GM23338 (cell line): Measurements from ENCODE around the gene MORC3. TPM values are rescaled to one million over a fixed set of nuclear protein-coding genes. Genes with fewer than 3 reads are reported as not detected.
A peak's percentile ranks its signal among the peaks of the same experiment; 100 is the strongest.

ENCODE experiments used
- ATAC-seq: fragments of 200-7000 bp; cut with Tn5 transposase; 3 replicates; pipeline ENCODE4 v1.9.1; 2020
- DNase-seq: peaks from one replicate; pipeline ENCODE4 v3.0.0-alpha.2; 2015; ENCODE audit warnings: low spot score
- H2AFZ ChIP-seq: fragments of 200-600 bp; sonication (generic); 2 replicates; pipeline ENCODE4 v1.8.0; 2016; ENCODE audit warnings: antibody characterized with exemption, mild to moderate bottlenecking, moderate library complexity
- H3F3A ChIP-seq: fragments of 200-600 bp; sonication (generic); replicated peaks from 2 replicates; pipeline ENCODE4 v1.8.0; 2017; ENCODE audit warnings: antibody characterized with exemption, mixed run types, low read depth
- H3K27ac ChIP-seq: fragments of 200-600 bp; sonication (generic); 2 replicates; pipeline ENCODE4 v1.6.1; 2016; ENCODE audit warnings: low read depth
- H3K27me3 ChIP-seq: fragments of 200-600 bp; sonication (generic); 2 replicates; pipeline ENCODE4 v1.8.0; 2016; ENCODE audit warnings: mild to moderate bottlenecking, mixed run types, moderate library complexity; ENCODE audit not compliant: insufficient read depth
- H3K36me3 ChIP-seq: fragments of 200-600 bp; sonication (generic); 2 replicates; pipeline ENCODE4 v1.8.0; 2016; ENCODE audit warnings: mild to moderate bottlenecking; ENCODE audit not compliant: insufficient read depth
- H3K4me1 ChIP-seq: fragments of 200-600 bp; sonication (generic); 2 replicates; pipeline ENCODE4 v1.8.0; 2016; ENCODE audit warnings: mild to moderate bottlenecking, moderate library complexity; ENCODE audit not compliant: insufficient read depth
- H3K4me2 ChIP-seq: fragments of 200-600 bp; sonication (generic); 2 replicates; pipeline ENCODE4 v1.7.1; 2017; ENCODE audit warnings: mixed run types
- H3K4me3 ChIP-seq: fragments of 200-600 bp; sonication (generic); 2 replicates; pipeline ENCODE4 v1.6.1; 2016; ENCODE audit warnings: mixed run types
- H3K79me2 ChIP-seq: fragments of 200-600 bp; sonication (generic); replicated peaks from 2 replicates; pipeline ENCODE4 v1.8.0; 2017; ENCODE audit warnings: mild to moderate bottlenecking; ENCODE audit not compliant: insufficient read depth
- H3K9me2 ChIP-seq: fragments of 200-600 bp; sonication (generic); 2 replicates; pipeline ENCODE4 v1.8.0; 2017; ENCODE audit not compliant: insufficient read depth
- H4K20me1 ChIP-seq: fragments of 200-600 bp; sonication (generic); replicated peaks from 2 replicates; pipeline ENCODE4 v1.8.0; 2017; ENCODE audit warnings: mild to moderate bottlenecking; ENCODE audit not compliant: insufficient read depth
- H3K27ac Mint-ChIP-seq: 2 replicates; pipeline ENCODE4 v1.8.0; 2020; ENCODE audit warnings: inconsistent platforms, mild to moderate bottlenecking, moderate library complexity, mixed read lengths
- H3K27me3 Mint-ChIP-seq: 3 replicates; pipeline ENCODE4 v1.8.0; 2022; ENCODE audit warnings: low read depth, mild to moderate bottlenecking, moderate library complexity, mixed read lengths, inconsistent platforms; ENCODE audit not compliant: insufficient read depth, poor library complexity
- H3K36me3 Mint-ChIP-seq: 3 replicates; pipeline ENCODE4 v1.8.0; 2021; ENCODE audit warnings: low read depth, mild to moderate bottlenecking, inconsistent platforms, moderate library complexity, mixed read lengths
- H3K4me1 Mint-ChIP-seq: 3 replicates; pipeline ENCODE4 v1.8.0; 2020; ENCODE audit warnings: mild to moderate bottlenecking, inconsistent platforms, mixed read lengths
- H3K4me3 Mint-ChIP-seq: 3 replicates; pipeline ENCODE4 v1.8.0; 2021; ENCODE audit warnings: moderate library complexity, mild to moderate bottlenecking, inconsistent platforms, mixed read lengths
- H3K9me3 Mint-ChIP-seq: 3 replicates; pipeline ENCODE4 v1.8.0; 2020; ENCODE audit warnings: moderate library complexity, mild to moderate bottlenecking, inconsistent platforms, mixed read lengths
- POLR2AphosphoS5 ChIP-seq: IDR thresholded peaks from 2 replicates; pipeline ENCODE4 v1.6.1; 2016; ENCODE audit warnings: antibody characterized with exemption, low read depth
- REST ChIP-seq: IDR thresholded peaks from one replicate; pipeline ENCODE4 v1.6.1; 2018; ENCODE audit warnings: antibody characterized with exemption; ENCODE audit not compliant: unreplicated experiment
- ZNF114 ChIP-seq: fragments of 250-450 bp; sonication (Bioruptor Pico); IDR thresholded peaks from 2 replicates; pipeline ENCODE4 v1.5.0; 2020; ENCODE audit warnings: mild to moderate bottlenecking, moderate library complexity
- ZNF331 ChIP-seq: fragments of 250-450 bp; sonication (Bioruptor Pico); IDR thresholded peaks from 2 replicates; pipeline ENCODE4 v1.5.0; 2020; ENCODE audit warnings: low read depth, mild to moderate bottlenecking, moderate library complexity
- ZNF462 ChIP-seq: fragments of 250-450 bp; sonication (Bioruptor Pico); IDR thresholded peaks from 2 replicates; pipeline ENCODE4 v1.5.0; 2020; ENCODE audit warnings: mild to moderate bottlenecking, moderate library complexity
- polyA plus RNA-seq: library from polyadenylated mRNA; unstranded; fragments of >200 nt; fragmentation: Nextera tagmentation; extraction: Ambion mirVana; gene quantifications from 2 replicates; pipeline ENCODE4 v1.2.1, GENCODE V29; 2016
- total RNA-seq: library from RNA; depleted of rRNA; stranded (reverse); fragments of >200 nt; shearing (Covaris generic); gene quantifications from 2 replicates; pipeline ENCODE4 v1.2.3, GENCODE V29; 2014

The MORC3 gene
- total and polyA plus RNA-seq, 2 experiments from 2014 or later, result 11.5 to 25.4 TPM

- Histone ChIP-seq H3K27ac (peak overlapping the region; percentile 24; the same call in 1 of the 2 replicates), H2AFZ (no peak overlapping the region), H4K20me1 (peaks cover 9% of the 10 kb centered on the region; the same call in 1 of the 2 replicates), H3K4me1 (no peaks in the 10 kb centered on the region), H3F3A (no peaks in the 10 kb centered on the region), H3K9me2 (no peaks in the 10 kb centered on the region), H3K27me3 (no peaks in the 10 kb centered on the region), H3K4me3 (no peak overlapping the region), H3K4me2 (no peak overlapping the region), H3K79me2 (0 out of 2 replicates have a peak, but pooled peaks cover 9% of the 10 kb centered on the region), H3K36me3 (peaks cover 32% of the 10 kb centered on the region; the same call in 1 of the 2 replicates)
- TF ChIP-seq ZNF331, result no peak
- TF ChIP-seq REST, result no peak
- no peak for TF ChIP-seq ZNF114 (CRISPR knock-in tag)
- TF ChIP-seq ZNF462 (CRISPR knock-in tag), result no peak
- TF ChIP-seq POLR2AphosphoS5, result no peak
- peaks cover 41% of the 10 kb centered on the region for H3K36me3 Mint-ChIP-seq
- H3K4me1 Mint-ChIP-seq, result no peaks in the 10 kb centered on the region
- DNase-seq (no peak), ATAC-seq (no peak)
- no peak overlapping the region for H3K4me3 Mint-ChIP-seq
- H3K27ac Mint-ChIP-seq, result no peak overlapping the region; the same call in 1 of the 2 replicates
- no peaks in the 10 kb centered on the region for H3K9me3 Mint-ChIP-seq
- H3K27me3 Mint-ChIP-seq, result peaks cover 1% of the 10 kb centered on the region
Observed at GRCh38 chr21:36354918-36355680, 35.1 kb downstream of the MORC3 start.
